Mesodermal cell (in vitro differentiated cells): ENCODE measurements around the gene PADI3.
"Not testable (repeated sequence)": the region's sequence is repeated elsewhere in the genome, so short reads cannot be mapped to it uniquely, and the experiment has no call there.

Experiments used
- H3K27ac ChIP-seq: 2 replicates; pipeline ENCODE4 v1.7.0; 2013; ENCODE audit warnings: mild to moderate bottlenecking, low read depth, low read length, moderate library complexity; ENCODE audit not compliant: severe bottlenecking
- H3K36me3 ChIP-seq: 2 replicates; pipeline ENCODE4 v1.7.1; 2013; ENCODE audit warnings: mild to moderate bottlenecking, low read length, moderate library complexity; ENCODE audit not compliant: control insufficient read depth, insufficient read depth
- H3K4me1 ChIP-seq: one replicate; pipeline ENCODE4 v1.7.1; 2013; ENCODE audit warnings: mild to moderate bottlenecking, low read length; ENCODE audit not compliant: insufficient read depth, control insufficient read depth, poor library complexity, severe bottlenecking
- H3K4me3 ChIP-seq: 2 replicates; pipeline ENCODE4 v1.7.0; 2013; ENCODE audit warnings: low read length, control low read depth, mild to moderate bottlenecking; ENCODE audit not compliant: insufficient read depth, poor library complexity, severe bottlenecking; ENCODE audit errors: extremely low read depth
- H3K9me3 ChIP-seq: 2 replicates; pipeline ENCODE4 v1.7.1; 2013; ENCODE audit warnings: mild to moderate bottlenecking, low read length, moderate library complexity; ENCODE audit not compliant: control insufficient read depth
- WGBS, 2 experiments: methylation state at CpG; one replicate each; pipeline ENCODE4 v1.1.5; 2013; ENCODE audit warnings: missing lambda C conversion rate in 2 of 2; ENCODE audit not compliant: insufficient coverage in 2 of 2; 5-methylcytosine and 5-hydroxymethylcytosine counted together

PADI3 gene

GRCh38 chr1:17241011-17241779 lies 7.7 kb upstream of the PADI3 start:
- H3K36me3 ChIP-seq, H3K27ac ChIP-seq, H3K9me3 ChIP-seq, H3K4me3 ChIP-seq: not testable (repeated sequence)
- 71 to 86% methylated on average over 9 to 15 of the region's 28 CpGs for WGBS, 2 experiments
- H3K4me1 ChIP-seq, result peaks cover 12% of the 10 kb centered on the region

DNA sequence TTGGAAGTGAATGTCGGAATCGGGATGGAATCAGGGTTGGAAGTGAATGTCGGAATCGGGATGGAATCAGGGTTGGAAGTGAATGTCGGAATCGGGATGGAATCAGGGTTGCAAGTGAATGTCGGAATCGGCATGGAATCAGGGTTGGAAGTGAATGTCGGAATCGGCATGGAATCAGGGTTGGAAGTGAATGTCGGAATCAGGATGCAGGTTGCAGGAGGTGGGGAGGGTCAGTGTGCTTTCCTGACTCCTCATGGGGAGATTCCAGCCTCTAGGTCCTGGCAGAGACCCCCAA lies 7.2 kb upstream of the PADI3 start:
- 96 to 97% methylated on average over 7 to 9 of the region's 11 CpGs for WGBS, 2 experiments
- not testable (repeated sequence) for H3K27ac ChIP-seq, H3K4me3 ChIP-seq, H3K9me3 ChIP-seq, H3K36me3 ChIP-seq
- peaks cover 12% of the 10 kb centered on the region for H3K4me1 ChIP-seq

DNA sequence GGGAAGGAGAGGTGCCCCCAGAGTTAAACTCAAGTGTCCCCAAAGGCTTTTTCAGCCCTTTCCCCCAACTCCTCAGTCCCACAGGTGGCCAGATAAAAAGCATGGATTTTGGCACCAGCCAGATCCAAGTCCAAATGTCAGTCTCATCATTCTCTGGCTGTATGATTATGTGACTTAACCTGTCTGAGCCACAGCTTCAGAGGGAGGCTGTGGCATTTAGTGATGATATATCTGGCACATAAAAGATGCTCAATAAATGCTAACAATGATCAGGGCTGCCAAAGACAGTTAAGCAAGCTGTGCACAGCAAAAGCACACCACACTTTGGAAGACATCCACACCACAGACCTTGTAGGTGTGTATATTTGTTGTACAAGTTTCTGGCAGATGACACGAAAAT lies 5.6 kb upstream of the PADI3 start:
- Histone ChIP-seq H3K4me1 (peaks cover 8% of the 10 kb centered on the region), H3K4me3 (no peak overlapping the region), H3K9me3 (no peaks in the 10 kb centered on the region), H3K36me3 (no peaks in the 10 kb centered on the region), H3K27ac (no peak overlapping the region)
- no CpG with 5 or more reads among the region's 1 CpG for WGBS, 2 experiments

DNA sequence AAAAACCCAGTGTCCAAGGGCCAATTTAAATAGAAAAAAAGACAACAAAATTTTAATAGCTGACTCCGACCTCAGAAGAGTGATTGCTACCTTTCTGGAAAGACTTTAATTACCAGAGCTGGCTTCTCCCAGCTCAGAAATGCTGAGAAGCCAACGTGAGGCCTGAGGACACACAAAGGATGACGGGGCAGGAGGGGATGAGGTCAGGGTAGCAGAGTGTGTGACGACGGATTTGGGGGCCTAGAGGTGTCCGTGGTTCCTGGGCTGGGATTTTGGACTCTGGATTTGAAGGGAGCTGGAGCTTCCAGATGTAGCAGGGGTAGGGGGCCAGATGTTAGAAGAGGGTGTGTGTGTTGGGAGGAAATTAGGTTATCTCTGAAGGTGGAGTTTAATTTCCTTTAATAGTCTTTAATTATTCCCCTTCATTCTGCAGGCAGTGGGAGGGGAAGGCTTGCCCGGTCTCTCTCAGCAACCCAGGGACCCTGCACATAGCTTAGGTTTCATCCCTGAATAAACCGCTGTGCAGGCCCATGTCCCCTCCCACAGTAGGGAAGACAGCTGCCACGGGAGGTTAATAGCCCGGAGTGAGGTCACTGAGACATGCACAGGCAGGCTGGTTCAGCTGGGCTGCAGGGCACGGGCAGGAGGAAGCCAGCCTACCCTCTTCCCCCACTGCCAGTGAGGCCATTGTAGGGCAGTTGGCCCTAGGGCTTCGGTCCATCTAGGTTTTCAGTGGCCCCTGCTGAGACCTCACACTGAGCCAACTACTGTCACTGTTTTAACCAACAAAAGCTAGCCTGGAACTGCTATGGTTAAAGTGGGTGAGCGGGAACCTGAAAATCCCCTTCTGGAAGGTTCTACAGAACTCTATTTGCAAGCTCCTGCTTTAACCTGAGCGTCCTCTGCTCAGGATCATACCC lies 3.8 kb upstream of the PADI3 start:
- Histone ChIP-seq H3K4me3 (no peak overlapping the region), H3K27ac (no peak overlapping the region), H3K9me3 (no peaks in the 10 kb centered on the region), H3K36me3 (no peaks in the 10 kb centered on the region), H3K4me1 (peaks cover 8% of the 10 kb centered on the region)
- WGBS, 2 experiments, result 78 to 79% methylated on average over 9 to 12 of the region's 14 CpGs

- Histone ChIP-seq H3K4me3 (no peak overlapping the region), H3K4me1 (peaks cover 8% of the 10 kb centered on the region)
- 87 to 93% methylated on average over 7 of the region's 7 CpGs for WGBS, 2 experiments
Observed at GRCh38 chr1:17245816-17246325, 3.0 kb upstream of the PADI3 start.

GRCh38 chr1:17246971-17247370 lies 1.9 kb upstream of the PADI3 start:
- Histone ChIP-seq H3K36me3 (no peaks in the 10 kb centered on the region), H3K27ac (no peak overlapping the region), H3K4me3 (no peak overlapping the region), H3K9me3 (no peaks in the 10 kb centered on the region), H3K4me1 (peaks cover 8% of the 10 kb centered on the region)
- whole genome bisulfite sequencing, 2 experiments, result 86 to 100% methylated on average over 1 to 2 of the region's 2 CpGs

More at GRCh38 chr1:17245816-17246325, 3.0 kb upstream of the PADI3 start:
- Histone ChIP-seq H3K27ac (no peak overlapping the region), H3K9me3 (no peaks in the 10 kb centered on the region), H3K36me3 (no peaks in the 10 kb centered on the region)

DNA sequence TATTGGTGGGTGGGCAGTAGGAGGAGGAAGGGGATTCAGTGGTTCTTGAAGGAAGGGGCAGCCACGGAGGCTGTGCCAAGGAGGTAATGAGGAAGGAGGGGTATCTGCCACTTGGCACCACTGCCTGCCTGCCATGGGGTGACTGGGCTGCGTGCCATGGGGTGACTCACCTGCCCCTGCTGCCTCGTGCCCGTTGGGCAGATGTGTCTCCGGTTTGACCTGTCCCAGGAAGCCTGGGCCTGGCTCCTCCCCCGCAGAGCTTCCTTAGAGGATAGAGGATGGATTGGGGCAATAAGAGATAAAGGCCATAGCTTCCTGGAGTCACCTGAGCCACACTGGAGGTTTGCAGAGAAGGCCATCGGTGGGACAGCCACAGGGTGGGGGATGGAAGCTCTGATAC lies 1.7 kb downstream of the PADI3 start:
- WGBS, 2 experiments, result 84 to 97% methylated on average over 4 to 6 of the region's 7 CpGs
- Histone ChIP-seq H3K4me1 (peaks cover under 1% of the 10 kb centered on the region), H3K9me3 (no peaks in the 10 kb centered on the region), H3K4me3 (no peak overlapping the region), H3K36me3 (no peaks in the 10 kb centered on the region), H3K27ac (no peak overlapping the region)

- Histone ChIP-seq H3K4me1 (no peaks in the 10 kb centered on the region), H3K36me3 (no peaks in the 10 kb centered on the region), H3K4me3 (no peak overlapping the region), H3K9me3 (no peaks in the 10 kb centered on the region), H3K27ac (no peak overlapping the region)
- WGBS, 2 experiments, result 83 to 92% methylated on average over 5 of the region's 5 CpGs
Observed at GRCh38 chr1:17251246-17251645, 2.3 kb downstream of the PADI3 start.

GRCh38 chr1:17251701-17252376 lies 2.9 kb downstream of the PADI3 start:
- no peak overlapping the region for H3K27ac ChIP-seq
- H3K36me3 ChIP-seq, result no peaks in the 10 kb centered on the region
- H3K9me3 ChIP-seq, result no peaks in the 10 kb centered on the region
- WGBS, 2 experiments, result 46 to 56% methylated on average over 2 to 3 of the region's 3 CpGs
- H3K4me1 ChIP-seq, result no peaks in the 10 kb centered on the region
- H3K4me3 ChIP-seq, result no peak overlapping the region

- Histone ChIP-seq H3K27ac (no peak overlapping the region), H3K36me3 (no peaks in the 10 kb centered on the region), H3K4me1 (peaks cover 7% of the 10 kb centered on the region), H3K4me3 (no peak overlapping the region), H3K9me3 (no peaks in the 10 kb centered on the region)
- 76 to 83% methylated on average over 3 to 5 of the region's 5 CpGs for WGBS, 2 experiments
Observed at GRCh38 chr1:17255336-17255735, 6.4 kb downstream of the PADI3 start.
